Thyroid gland (tissue), 4 donors: ENCODE results near the gene JPH2. TPM values are rescaled to one million over a fixed set of nuclear protein-coding genes. Genes with fewer than 3 reads are reported as not detected.
A peak's percentile ranks its signal among the peaks of the same experiment; 100 is the strongest.

ENCODE experiments used
- DNase-seq, 2 donors: peaks; one replicate each; pipeline ENCODE4 v3.0.0-alpha.2; 2019
- H3K27ac ChIP-seq, 3 donors: fragments of 200-600 bp; sonication (generic); 1 replicate in 2 of 3; 2 replicates in 1 of 3; pipeline ENCODE4 v1.5.1; 2016 to 2019; ENCODE audit warnings: mild to moderate bottlenecking in 1 of 3, moderate library complexity in 1 of 3
- H3K27me3 ChIP-seq: fragments of 200-600 bp; sonication (generic); one replicate; pipeline ENCODE4 v1.5.1; 2019
- H3K36me3 ChIP-seq, 2 donors: fragments of 200-600 bp; sonication (generic); one replicate each; pipeline ENCODE4 v1.5.1; 2016 to 2019
- H3K4me1 ChIP-seq, 2 donors: fragments of 200-600 bp; sonication (generic); one replicate each; pipeline ENCODE4 v1.5.1; 2017 to 2019
- H3K4me3 ChIP-seq, 3 donors: fragments of 200-600 bp; sonication (generic); replicated peaks in 1 of 3; 1 replicate in 2 of 3; 2 replicates in 1 of 3; pipeline ENCODE4 v1.5.1; 2016; ENCODE audit warnings: mild to moderate bottlenecking in 1 of 3
- H3K9me3 ChIP-seq: fragments of 200-600 bp; sonication (generic); one replicate; pipeline ENCODE4 v1.5.1; 2017
- POLR2A ChIP-seq, 2 donors: fragments of 450-650 bp; IDR thresholded peaks; one replicate each; pipeline ENCODE4 v1.6.1; 2017; ENCODE audit warnings: antibody characterized with exemption in 2 of 2, mild to moderate bottlenecking in 2 of 2, moderate library complexity in 1 of 2
- WGBS, 2 donors: methylation state at CpG; one replicate each; pipeline ENCODE4 v1.1.5; 2017; 5-methylcytosine and 5-hydroxymethylcytosine counted together
- intact Hi-C: fragments of 100-400 bp; cut with DNase I; formaldehyde crosslinking; loops from one replicate; pipeline ENCODE4 v1.15.1; 2023
- total RNA-seq, 4 donors: library from RNA; depleted of rRNA; stranded (reverse); fragments of >200 nt; gene quantifications; one replicate each; pipeline ENCODE4 v1.2.3, GENCODE V29; 2016
- TF ChIP-seq, protein P1 (sequence below), 6 experiments: fragments of 200-600 bp in 3 of 6; fragments of 450-650 bp in 3 of 6; sonication (generic) in 3 of 6; IDR thresholded peaks; one replicate each; pipeline ENCODE4 v1.5.1; 2016 to 2019; ENCODE audit warnings: antibody characterized with exemption in 6 of 6, mild to moderate bottlenecking in 2 of 6, inconsistent platforms in 1 of 6, moderate library complexity in 1 of 6

The JPH2 gene
- total RNA-seq, 4 donors from 2014 or later: 0.67 to 2.3 (median 1.8) TPM

DNA sequence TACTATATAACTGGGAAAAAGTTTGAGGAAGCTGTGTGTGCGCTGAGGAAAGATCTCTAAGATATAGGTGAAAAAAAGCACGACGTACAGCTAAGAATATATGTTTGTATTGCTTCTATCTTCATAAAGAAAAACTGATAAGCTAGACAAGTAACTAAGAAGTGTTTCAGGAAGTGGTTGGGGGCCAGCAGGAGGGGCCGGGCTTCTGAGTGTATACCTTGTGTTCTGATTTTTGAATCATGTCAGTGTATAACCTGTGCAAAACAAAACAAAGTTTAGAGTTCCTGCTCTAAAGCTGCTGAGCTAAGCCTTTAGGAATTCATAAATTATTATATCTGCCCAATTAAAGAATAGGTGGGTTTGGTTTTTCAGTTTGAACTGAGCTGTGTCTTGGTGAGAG, 31.5 kb upstream of the JPH2 start:
- no peak for DNase-seq
- H3K27me3 ChIP-seq: no peaks in the 10 kb centered on the region
- intact Hi-C loops: loop anchor here (10.0 kb wide), 2 partner anchors 166 to 256 kb away; partner anchors contain the start of gene TTPAL
- H3K36me3 ChIP-seq: no peaks in the 10 kb centered on the region
- no peak overlapping the region for H3K4me3 ChIP-seq
- no peak for TF ChIP-seq POLR2A (IDR thresholded peaks at IDR 0.05)
- TF ChIP-seq, protein P1, sequence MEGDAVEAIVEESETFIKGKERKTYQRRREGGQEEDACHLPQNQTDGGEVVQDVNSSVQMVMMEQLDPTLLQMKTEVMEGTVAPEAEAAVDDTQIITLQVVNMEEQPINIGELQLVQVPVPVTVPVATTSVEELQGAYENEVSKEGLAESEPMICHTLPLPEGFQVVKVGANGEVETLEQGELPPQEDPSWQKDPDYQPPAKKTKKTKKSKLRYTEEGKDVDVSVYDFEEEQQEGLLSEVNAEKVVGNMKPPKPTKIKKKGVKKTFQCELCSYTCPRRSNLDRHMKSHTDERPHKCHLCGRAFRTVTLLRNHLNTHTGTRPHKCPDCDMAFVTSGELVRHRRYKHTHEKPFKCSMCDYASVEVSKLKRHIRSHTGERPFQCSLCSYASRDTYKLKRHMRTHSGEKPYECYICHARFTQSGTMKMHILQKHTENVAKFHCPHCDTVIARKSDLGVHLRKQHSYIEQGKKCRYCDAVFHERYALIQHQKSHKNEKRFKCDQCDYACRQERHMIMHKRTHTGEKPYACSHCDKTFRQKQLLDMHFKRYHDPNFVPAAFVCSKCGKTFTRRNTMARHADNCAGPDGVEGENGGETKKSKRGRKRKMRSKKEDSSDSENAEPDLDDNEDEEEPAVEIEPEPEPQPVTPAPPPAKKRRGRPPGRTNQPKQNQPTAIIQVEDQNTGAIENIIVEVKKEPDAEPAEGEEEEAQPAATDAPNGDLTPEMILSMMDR (IDR thresholded peaks at IDR 0.05): no peak
- no peak overlapping the region for H3K27ac ChIP-seq
- no peaks in the 10 kb centered on the region for H3K4me1 ChIP-seq
- H3K9me3 ChIP-seq: no peaks in the 10 kb centered on the region
- 74 to 79% methylated on average over 4 of the region's 4 CpGs for whole genome bisulfite sequencing, 2 donors

GRCh38 chr20:44217342-44218092, 30.5 kb upstream of the JPH2 start:
- Histone ChIP-seq H3K4me3 (no peak overlapping the region), H3K4me1 (no peaks in the 10 kb centered on the region), H3K27me3 (no peaks in the 10 kb centered on the region), H3K27ac (no peak overlapping the region), H3K36me3 (no peaks in the 10 kb centered on the region), H3K9me3 (no peaks in the 10 kb centered on the region)
- TF ChIP-seq, protein P1 (IDR thresholded peaks at IDR 0.05): peak in 5 of 6 experiments; percentile 48 to 84 (median 79)
- no peak for TF ChIP-seq POLR2A (IDR thresholded peaks at IDR 0.05)
- peak; percentile 67 to 69 for DNase-seq
- intact Hi-C loops: loop anchor here (2.0 to 10.0 kb wide), 3 partner anchors 93 to 257 kb away; partner anchors contain the start of genes FITM2 and TTPAL
- 51 to 57% methylated on average over 11 of the region's 11 CpGs for WGBS, 2 donors

DNA sequence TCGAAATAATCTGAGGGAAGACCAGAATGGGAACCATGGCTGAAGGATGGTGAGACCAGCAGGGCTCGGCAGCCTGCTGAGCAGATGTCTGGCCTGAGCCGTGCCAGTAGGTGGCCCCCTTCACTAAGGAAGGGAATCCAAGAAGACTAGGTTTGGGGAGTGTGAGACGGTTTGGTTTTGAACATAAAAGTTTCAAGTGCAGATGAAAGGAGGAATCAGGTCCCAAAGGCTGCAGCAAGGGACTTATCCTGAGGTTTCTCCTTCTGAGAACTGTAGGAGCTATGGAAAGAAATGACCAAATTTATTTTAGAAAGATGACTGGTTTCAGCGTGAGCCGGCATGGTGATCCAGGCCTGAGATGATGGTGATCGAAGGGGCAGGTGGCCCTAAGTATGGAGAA, 28.1 kb upstream of the JPH2 start:
- WGBS, 2 donors: 54 to 55% methylated on average over 7 of the region's 7 CpGs
- Histone ChIP-seq H3K27me3 (no peaks in the 10 kb centered on the region), H3K36me3 (no peaks in the 10 kb centered on the region), H3K27ac (no peak overlapping the region), H3K4me3 (no peak overlapping the region), H3K9me3 (no peaks in the 10 kb centered on the region), H3K4me1 (peaks cover 7 to 9% of the 10 kb centered on the region in 2 donors)
- intact Hi-C loops: loop anchor here (10.0 kb wide), 2 partner anchors 170 to 260 kb away; partner anchors contain the start of gene TTPAL
- DNase-seq: peak; percentile 69 to 76
- TF ChIP-seq, protein P1 (IDR thresholded peaks at IDR 0.05): peak; percentile 40 to 84 (median 70)
- TF ChIP-seq POLR2A (IDR thresholded peaks at IDR 0.05): no peak

DNA sequence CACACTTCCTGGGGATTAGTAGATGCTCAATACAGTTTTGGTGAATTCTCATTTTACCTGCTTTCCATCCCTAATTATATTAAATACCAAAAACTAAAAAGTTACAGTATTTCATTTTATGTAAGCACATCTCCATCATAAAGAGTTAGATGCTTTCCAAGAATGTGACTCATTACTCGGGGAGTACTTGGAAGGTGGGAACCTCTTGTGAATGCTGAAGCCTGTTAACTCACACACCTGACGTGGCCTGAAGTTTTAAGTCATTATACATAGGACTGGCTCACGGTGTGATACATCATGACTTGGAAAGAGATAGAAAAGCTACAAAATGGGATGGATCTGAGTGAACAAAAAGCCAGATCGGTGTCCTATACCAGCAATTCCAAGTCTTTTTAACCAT, 25.8 kb upstream of the JPH2 start:
- no peaks in the 10 kb centered on the region for H3K27me3 ChIP-seq
- H3K36me3 ChIP-seq: no peaks in the 10 kb centered on the region
- no peaks in the 10 kb centered on the region for H3K9me3 ChIP-seq
- DNase-seq: no peak
- TF ChIP-seq POLR2A (IDR thresholded peaks at IDR 0.05): no peak
- TF ChIP-seq, protein P1 (IDR thresholded peaks at IDR 0.05): no peak
- H3K4me3 ChIP-seq: no peak overlapping the region
- intact Hi-C loops: loop anchor here (10.0 kb wide), 2 partner anchors 172 to 262 kb away; partner anchors contain the start of gene TTPAL
- H3K27ac ChIP-seq: no peak overlapping the region
- H3K4me1 ChIP-seq: peaks cover 23 to 25% of the 10 kb centered on the region in 2 donors
- 89% methylated on average over 4 of the region's 4 CpGs for WGBS, 2 donors
